A549 (cell line): Measurements from ENCODE around the gene DTX4. TPM values are rescaled to one million over a fixed set of nuclear protein-coding genes. Genes with fewer than 3 reads are reported as not detected.

ENCODE experiments used
- ATAC-seq, 2 experiments: fragments of 200-7000 bp in 1 of 2; fragments of >200 bp in 1 of 2; cut with Nextera tagmentation in 1 of 2; cut with Tn5 transposase in 1 of 2; 3 replicates each; pipeline versions ENCODE4 v1.8.0 to v1.9.1; 2018 to 2020; ENCODE audit warnings: mild to moderate bottlenecking in 1 of 2, moderate library complexity in 1 of 2
- CTCF ChIA-PET: fragments of 300-600 bp; sonication (Branson Sonifier 250); formaldehyde crosslinking; extraction: SDS; loops from one replicate; lab custom pipeline; 2021; ENCODE audit warnings: antibody characterized with exemption, inconsistent platforms; lab: Yijun Ruan, JAX
- POLR2A ChIA-PET: fragments of 350-600 bp; formaldehyde crosslinking; extraction: SDS; loops from one replicate; lab custom pipeline; 2021; ENCODE audit warnings: antibody characterized with exemption, inconsistent platforms; lab: Yijun Ruan, JAX
- DNase-seq, 2 experiments: peaks; one replicate each; pipeline versions ENCODE4 v3.0.0 to v3.0.0-alpha.2; 2011 to 2016; ENCODE audit warnings: low read depth in 1 of 2, low spot score in 1 of 2
- FAIRE-seq: peaks from 2 replicates; lab custom pipeline; 2011; peaks lifted over from hg19 to GRCh38; lab: Jason Lieb, UNC
- H3K27ac ChIP-seq, 2 experiments: fragments of >200 bp; sonication (Bioruptor Twin); formaldehyde crosslinking; 3 replicates each; pipeline ENCODE4 v1.5.1; 2016 to 2017
- H3K4me1 ChIP-seq: fragments of >200 bp; sonication (Bioruptor Twin); formaldehyde crosslinking; 3 replicates; pipeline ENCODE4 v1.6.1; 2016
- H3K4me2 ChIP-seq: fragments of >200 bp; sonication (Bioruptor Twin); formaldehyde crosslinking; 3 replicates; pipeline ENCODE4 v1.6.1; 2016
- H3K4me3 ChIP-seq: fragments of >200 bp; sonication (Bioruptor Twin); formaldehyde crosslinking; 3 replicates; pipeline ENCODE4 v1.5.1; 2016
- H3K9me3 ChIP-seq: fragments of >200 bp; sonication (Bioruptor Twin); formaldehyde crosslinking; 3 replicates; pipeline ENCODE4 v1.6.1; 2016
- ATOH8 ChIP-seq: fragments of 250-450 bp; sonication (Bioruptor Pico); IDR thresholded peaks from 2 replicates; pipeline ENCODE4 v1.5.0; 2020; ENCODE audit warnings: low read depth, mild to moderate bottlenecking, moderate library complexity
- CBX2 ChIP-seq: fragments of 200-600 bp; sonication (generic); IDR thresholded peaks from 2 replicates; pipeline ENCODE4 v1.6.1; 2016; ENCODE audit warnings: low read depth, mild to moderate bottlenecking, borderline replicate concordance
- CEBPB ChIP-seq, 2 experiments: fragments of >200 bp in 1 of 2; sonication (Bioruptor Twin) in 1 of 2; formaldehyde crosslinking in 1 of 2; IDR thresholded peaks; 2 replicates each; pipeline ENCODE4 v1.6.1; 2012 to 2016
- E2F6 ChIP-seq: IDR thresholded peaks from 2 replicates; pipeline ENCODE4 v1.6.1; 2012; ENCODE audit warnings: low read depth, borderline replicate concordance
- EHF ChIP-seq: fragments of 250-450 bp; sonication (Bioruptor Pico); IDR thresholded peaks from 2 replicates; pipeline ENCODE4 v1.5.0; 2020; ENCODE audit warnings: mild to moderate bottlenecking
- EHMT2 ChIP-seq: fragments of 200-600 bp; sonication (generic); IDR thresholded peaks from 2 replicates; pipeline ENCODE4 v1.6.1; 2016; ENCODE audit warnings: antibody characterized with exemption, low read depth, mild to moderate bottlenecking, moderate library complexity
- FOSB ChIP-seq: fragments of 250-450 bp; sonication (Bioruptor Pico); IDR thresholded peaks from 2 replicates; pipeline ENCODE4 v1.5.0; 2020; ENCODE audit warnings: mild to moderate bottlenecking, moderate library complexity
- FOXS1 ChIP-seq: fragments of 250-450 bp; sonication (Bioruptor Pico); IDR thresholded peaks from 2 replicates; pipeline ENCODE4 v1.5.0; 2020; ENCODE audit warnings: mild to moderate bottlenecking, moderate library complexity
- GATA3 ChIP-seq: IDR thresholded peaks from 2 replicates; pipeline ENCODE4 v1.6.1; 2012; ENCODE audit warnings: borderline replicate concordance
- HDAC2 ChIP-seq: fragments of 200-600 bp; sonication (generic); IDR thresholded peaks from 2 replicates; pipeline ENCODE4 v1.6.1; 2016
- HEYL ChIP-seq: fragments of 250-450 bp; sonication (Bioruptor Pico); IDR thresholded peaks from 2 replicates; pipeline ENCODE4 v1.8.0; 2021; ENCODE audit warnings: mild to moderate bottlenecking, moderate library complexity
- KDM5A ChIP-seq: fragments of 200-600 bp; sonication (generic); IDR thresholded peaks from 2 replicates; pipeline ENCODE4 v1.6.1; 2016; ENCODE audit warnings: antibody characterized with exemption, mild to moderate bottlenecking
- MYC ChIP-seq: IDR thresholded peaks from 2 replicates; pipeline ENCODE4 v1.6.1; 2012; ENCODE audit warnings: mild to moderate bottlenecking, inconsistent platforms, low read length, improper control_type of control experiment, borderline replicate concordance
- NFE2L2 ChIP-seq: fragments of 150-350 bp; conservative IDR thresholded peaks from 2 replicates; pipeline ENCODE4 v1.6.1; 2014; ENCODE audit warnings: low read length
- NPAS2 ChIP-seq: fragments of 250-450 bp; sonication (Bioruptor Pico); IDR thresholded peaks from 2 replicates; pipeline ENCODE4 v1.8.0; 2022; ENCODE audit warnings: mild to moderate bottlenecking, moderate library complexity, borderline replicate concordance
- POLR2AphosphoS2 ChIP-seq: conservative IDR thresholded peaks from 2 replicates; pipeline ENCODE4 v1.6.1; 2012; ENCODE audit warnings: low read length, improper control_type of control experiment, inconsistent platforms
- RAD21 ChIP-seq, 2 experiments: fragments of >200 bp in 1 of 2; sonication (Bioruptor Twin) in 1 of 2; formaldehyde crosslinking in 1 of 2; IDR thresholded peaks in 1 of 2; conservative IDR thresholded peaks in 1 of 2; 2 replicates in 1 of 2; 3 replicates in 1 of 2; pipeline ENCODE4 v1.6.1; 2012 to 2018; ENCODE audit warnings: inconsistent platforms in 1 of 2
- SMC3 ChIP-seq: fragments of >200 bp; sonication (Bioruptor Twin); formaldehyde crosslinking; IDR thresholded peaks from 3 replicates; pipeline ENCODE4 v1.6.1; 2018; ENCODE audit warnings: inconsistent platforms
- USF2 ChIP-seq: fragments of 450-650 bp; IDR thresholded peaks from 2 replicates; pipeline ENCODE4 v1.6.1; 2014; ENCODE audit warnings: antibody characterized with exemption
- ZFP36 ChIP-seq: fragments of 450-650 bp; IDR thresholded peaks from 2 replicates; pipeline ENCODE4 v1.6.1; 2014; ENCODE audit warnings: borderline replicate concordance; ENCODE audit not compliant: partially characterized antibody
- WGBS: methylation state at CpG from one replicate; pipeline ENCODE4 v1.1.6; 2017; ENCODE audit errors: missing lambda C conversion rate; 5-methylcytosine and 5-hydroxymethylcytosine counted together
- polyA plus RNA-seq, 4 experiments: library from polyadenylated mRNA; depleted of rRNA in 3 of 4; stranded (reverse); fragments of >200 nt; fragmentation: RNase III in 1 of 4; extraction: RNeasy Plus Mini Kit Qiagen cat#74134 plus additional on column Dnase treatment in 1 of 4; gene quantifications; 2 replicates in 3 of 4; 3 replicates in 1 of 4; pipeline ENCODE4 v1.2.3, GENCODE V29; 2011 to 2017
- TF ChIP-seq, protein P1 (sequence below): fragments of >200 bp; sonication (Bioruptor Twin); formaldehyde crosslinking; IDR thresholded peaks from 3 replicates; pipeline ENCODE4 v1.6.1; 2016
- TF ChIP-seq, protein P2 (sequence below): IDR thresholded peaks from 2 replicates; pipeline ENCODE4 v1.6.1; 2012
- TF ChIP-seq, protein P3 (sequence below): fragments of >200 bp; sonication (Bioruptor Twin); formaldehyde crosslinking; IDR thresholded peaks from 2 replicates; pipeline ENCODE4 v1.6.1; 2016
- TF ChIP-seq, protein P4 (sequence below): fragments of 250-450 bp; sonication (Bioruptor Pico); IDR thresholded peaks from 2 replicates; pipeline ENCODE4 v1.5.0; 2021; ENCODE audit warnings: mild to moderate bottlenecking, moderate library complexity, borderline replicate concordance
- TF ChIP-seq, protein P5 (sequence below): fragments of >200 bp; sonication (Bioruptor Twin); formaldehyde crosslinking; IDR thresholded peaks from 3 replicates; pipeline ENCODE4 v1.5.1; 2016
- TF ChIP-seq, protein P6 (sequence below): fragments of 150-350 bp; IDR thresholded peaks from 2 replicates; pipeline ENCODE4 v1.6.1; 2014; ENCODE audit warnings: low read depth, mild to moderate bottlenecking, low read length

Gene DTX4
- polyA plus RNA-seq, 2 of the 4 experiments (the other 2 are of a cell fraction): 0.97 to 3.1 TPM

- no peak for FAIRE-seq
- ChIA-PET CTCF (interaction anchor here (1.1 to 12.3 kb wide), 4 partner anchors 38 to 217 kb away, joined by 3 to 161 read pairs (median 4); partner anchors contain the start of gene DTX4), POLR2A (no interaction called here)
- H3K4me2 ChIP-seq: no peak overlapping the region
- TF ChIP-seq, protein P1, sequence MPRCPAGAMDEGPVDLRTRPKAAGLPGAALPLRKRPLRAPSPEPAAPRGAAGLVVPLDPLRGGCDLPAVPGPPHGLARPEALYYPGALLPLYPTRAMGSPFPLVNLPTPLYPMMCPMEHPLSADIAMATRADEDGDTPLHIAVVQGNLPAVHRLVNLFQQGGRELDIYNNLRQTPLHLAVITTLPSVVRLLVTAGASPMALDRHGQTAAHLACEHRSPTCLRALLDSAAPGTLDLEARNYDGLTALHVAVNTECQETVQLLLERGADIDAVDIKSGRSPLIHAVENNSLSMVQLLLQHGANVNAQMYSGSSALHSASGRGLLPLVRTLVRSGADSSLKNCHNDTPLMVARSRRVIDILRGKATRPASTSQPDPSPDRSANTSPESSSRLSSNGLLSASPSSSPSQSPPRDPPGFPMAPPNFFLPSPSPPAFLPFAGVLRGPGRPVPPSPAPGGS: no peak
- TF ChIP-seq POLR2AphosphoS2: no peak
- TF ChIP-seq KDM5A: no peak
- TF ChIP-seq, protein P2, sequence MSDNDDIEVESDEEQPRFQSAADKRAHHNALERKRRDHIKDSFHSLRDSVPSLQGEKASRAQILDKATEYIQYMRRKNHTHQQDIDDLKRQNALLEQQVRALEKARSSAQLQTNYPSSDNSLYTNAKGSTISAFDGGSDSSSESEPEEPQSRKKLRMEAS: no peak
- TF ChIP-seq NPAS2 (CRISPR knock-in tag): no peak
- no peak for TF ChIP-seq CBX2
- TF ChIP-seq HEYL (CRISPR knock-in tag): no peak
- no peak for TF ChIP-seq NFE2L2
- TF ChIP-seq MYC: no peak
- TF ChIP-seq HDAC2: no peak
- no peak for TF ChIP-seq EHF
- TF ChIP-seq, protein P3, sequence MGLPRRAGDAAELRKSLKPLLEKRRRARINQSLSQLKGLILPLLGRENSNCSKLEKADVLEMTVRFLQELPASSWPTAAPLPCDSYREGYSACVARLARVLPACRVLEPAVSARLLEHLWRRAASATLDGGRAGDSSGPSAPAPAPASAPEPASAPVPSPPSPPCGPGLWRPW: no peak
- TF ChIP-seq RAD21 (conservative IDR thresholded peaks at IDR 0.05 in 1 of 2, IDR thresholded peaks at IDR 0.05 in 1 of 2): no peak
- TF ChIP-seq FOXS1 (CRISPR knock-in tag): no peak
- no peak for TF ChIP-seq EHMT2
- TF ChIP-seq, protein P4, sequence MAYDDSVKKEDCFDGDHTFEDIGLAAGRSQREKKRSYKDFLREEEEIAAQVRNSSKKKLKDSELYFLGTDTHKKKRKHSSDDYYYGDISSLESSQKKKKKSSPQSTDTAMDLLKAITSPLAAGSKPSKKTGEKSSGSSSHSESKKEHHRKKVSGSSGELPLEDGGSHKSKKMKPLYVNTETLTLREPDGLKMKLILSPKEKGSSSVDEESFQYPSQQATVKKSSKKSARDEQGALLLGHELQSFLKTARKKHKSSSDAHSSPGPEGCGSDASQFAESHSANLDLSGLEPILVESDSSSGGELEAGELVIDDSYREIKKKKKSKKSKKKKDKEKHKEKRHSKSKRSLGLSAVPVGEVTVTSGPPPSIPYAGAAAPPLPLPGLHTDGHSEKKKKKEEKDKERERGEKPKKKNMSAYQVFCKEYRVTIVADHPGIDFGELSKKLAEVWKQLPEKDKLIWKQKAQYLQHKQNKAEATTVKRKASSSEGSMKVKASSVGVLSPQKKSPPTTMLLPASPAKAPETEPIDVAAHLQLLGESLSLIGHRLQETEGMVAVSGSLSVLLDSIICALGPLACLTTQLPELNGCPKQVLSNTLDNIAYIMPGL (CRISPR knock-in tag): no peak
- TF ChIP-seq GATA3: no peak
- no peak for TF ChIP-seq E2F6
- no peak for ATAC-seq
- peaks cover 4% of the 10 kb centered on the region; the same call in 1 of the 3 replicates for H3K4me1 ChIP-seq
- 31% methylated on average over 7 of the region's 7 CpGs for WGBS
- no peak overlapping the region for H3K27ac ChIP-seq
- H3K4me3 ChIP-seq: no peak overlapping the region
- H3K9me3 ChIP-seq: no peaks in the 10 kb centered on the region
- DNase-seq: no peak
Measured at GRCh38 chr11:59212222-59212621, 40.3 kb downstream of the DTX4 start.

- WGBS: 17% methylated on average over 10 of the region's 10 CpGs
- H3K27ac ChIP-seq: no peak within 1 kb of the TSS
- POLR2A ChIA-PET: no interaction called here
- FAIRE-seq (no peak), DNase-seq (no peak), ATAC-seq (no peak)
- peaks cover 4% of the 10 kb centered on the region; the same call in 1 of the 3 replicates for H3K4me1 ChIP-seq
- no peak within 1 kb of the TSS for H3K4me3 ChIP-seq
- CTCF ChIA-PET: interaction anchor here (1.0 to 1.7 kb wide), 5 partner anchors 41 to 217 kb away, joined by 3 to 5 read pairs (median 4); partner anchors contain the start of gene DTX4
- H3K9me3 ChIP-seq: no peaks in the 10 kb centered on the region
- no peak within 1 kb of the TSS for H3K4me2 ChIP-seq
- TF ChIP-seq FOSB (CRISPR knock-in tag): no peak
- no peak for TF ChIP-seq CBX2
- no peak for TF ChIP-seq USF2
- TF ChIP-seq GATA3: no peak
- TF ChIP-seq, protein P5, sequence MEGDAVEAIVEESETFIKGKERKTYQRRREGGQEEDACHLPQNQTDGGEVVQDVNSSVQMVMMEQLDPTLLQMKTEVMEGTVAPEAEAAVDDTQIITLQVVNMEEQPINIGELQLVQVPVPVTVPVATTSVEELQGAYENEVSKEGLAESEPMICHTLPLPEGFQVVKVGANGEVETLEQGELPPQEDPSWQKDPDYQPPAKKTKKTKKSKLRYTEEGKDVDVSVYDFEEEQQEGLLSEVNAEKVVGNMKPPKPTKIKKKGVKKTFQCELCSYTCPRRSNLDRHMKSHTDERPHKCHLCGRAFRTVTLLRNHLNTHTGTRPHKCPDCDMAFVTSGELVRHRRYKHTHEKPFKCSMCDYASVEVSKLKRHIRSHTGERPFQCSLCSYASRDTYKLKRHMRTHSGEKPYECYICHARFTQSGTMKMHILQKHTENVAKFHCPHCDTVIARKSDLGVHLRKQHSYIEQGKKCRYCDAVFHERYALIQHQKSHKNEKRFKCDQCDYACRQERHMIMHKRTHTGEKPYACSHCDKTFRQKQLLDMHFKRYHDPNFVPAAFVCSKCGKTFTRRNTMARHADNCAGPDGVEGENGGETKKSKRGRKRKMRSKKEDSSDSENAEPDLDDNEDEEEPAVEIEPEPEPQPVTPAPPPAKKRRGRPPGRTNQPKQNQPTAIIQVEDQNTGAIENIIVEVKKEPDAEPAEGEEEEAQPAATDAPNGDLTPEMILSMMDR: no peak
- no peak for TF ChIP-seq MYC
- TF ChIP-seq ATOH8: no peak
- no peak for TF ChIP-seq SMC3
- no peak for TF ChIP-seq HEYL (CRISPR knock-in tag)
- TF ChIP-seq, protein P6, sequence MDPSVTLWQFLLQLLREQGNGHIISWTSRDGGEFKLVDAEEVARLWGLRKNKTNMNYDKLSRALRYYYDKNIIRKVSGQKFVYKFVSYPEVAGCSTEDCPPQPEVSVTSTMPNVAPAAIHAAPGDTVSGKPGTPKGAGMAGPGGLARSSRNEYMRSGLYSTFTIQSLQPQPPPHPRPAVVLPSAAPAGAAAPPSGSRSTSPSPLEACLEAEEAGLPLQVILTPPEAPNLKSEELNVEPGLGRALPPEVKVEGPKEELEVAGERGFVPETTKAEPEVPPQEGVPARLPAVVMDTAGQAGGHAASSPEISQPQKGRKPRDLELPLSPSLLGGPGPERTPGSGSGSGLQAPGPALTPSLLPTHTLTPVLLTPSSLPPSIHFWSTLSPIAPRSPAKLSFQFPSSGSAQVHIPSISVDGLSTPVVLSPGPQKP: no peak
- TF ChIP-seq ZFP36: no peak
- no peak for TF ChIP-seq CEBPB (IDR thresholded peaks at IDR 0.05)
Measured at GRCh38 chr11:59212744-59213631, 41.1 kb downstream of the DTX4 start, which contains the start of gene MPEG1. TSS of gene MPEG1 (minus strand) at chr11:59212927. CDS start at chr11:59212865, 62 bp downstream.
